Transverse colon (tissue), 4 donors: ENCODE measurements around the gene DPYD.

Experiments used
- EP300 ChIP-seq: sonication (generic); formaldehyde crosslinking; IDR thresholded peaks from one replicate; pipeline ENCODE4 v1.6.1; 2017; ENCODE audit warnings: antibody characterized with exemption, low read depth
- POLR2AphosphoS5 ChIP-seq, 3 donors: sonication (generic); formaldehyde crosslinking; IDR thresholded peaks; one replicate each; pipeline ENCODE4 v1.6.1; 2016; ENCODE audit warnings: antibody characterized with exemption in 3 of 3
- TF ChIP-seq, protein P1 (sequence below), 5 experiments: fragments of 200-600 bp in 3 of 5; fragments of 450-650 bp in 2 of 5; sonication (generic) in 3 of 5; IDR thresholded peaks; 1 replicate in 2 of 5; 2 replicates in 3 of 5; pipeline ENCODE4 v1.5.1; 2016 to 2017; ENCODE audit warnings: antibody characterized with exemption in 5 of 5, inconsistent platforms in 3 of 5, mild to moderate bottlenecking in 2 of 5, moderate library complexity in 1 of 5

- TF ChIP-seq EP300 = no peak
- TF ChIP-seq, protein P1, sequence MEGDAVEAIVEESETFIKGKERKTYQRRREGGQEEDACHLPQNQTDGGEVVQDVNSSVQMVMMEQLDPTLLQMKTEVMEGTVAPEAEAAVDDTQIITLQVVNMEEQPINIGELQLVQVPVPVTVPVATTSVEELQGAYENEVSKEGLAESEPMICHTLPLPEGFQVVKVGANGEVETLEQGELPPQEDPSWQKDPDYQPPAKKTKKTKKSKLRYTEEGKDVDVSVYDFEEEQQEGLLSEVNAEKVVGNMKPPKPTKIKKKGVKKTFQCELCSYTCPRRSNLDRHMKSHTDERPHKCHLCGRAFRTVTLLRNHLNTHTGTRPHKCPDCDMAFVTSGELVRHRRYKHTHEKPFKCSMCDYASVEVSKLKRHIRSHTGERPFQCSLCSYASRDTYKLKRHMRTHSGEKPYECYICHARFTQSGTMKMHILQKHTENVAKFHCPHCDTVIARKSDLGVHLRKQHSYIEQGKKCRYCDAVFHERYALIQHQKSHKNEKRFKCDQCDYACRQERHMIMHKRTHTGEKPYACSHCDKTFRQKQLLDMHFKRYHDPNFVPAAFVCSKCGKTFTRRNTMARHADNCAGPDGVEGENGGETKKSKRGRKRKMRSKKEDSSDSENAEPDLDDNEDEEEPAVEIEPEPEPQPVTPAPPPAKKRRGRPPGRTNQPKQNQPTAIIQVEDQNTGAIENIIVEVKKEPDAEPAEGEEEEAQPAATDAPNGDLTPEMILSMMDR (IDR thresholded peaks at IDR 0.05) = no peak
- no peak for TF ChIP-seq POLR2AphosphoS5 (IDR thresholded peaks at IDR 0.05)
Measured at GRCh38 chr1:97073169-97073568, 847.7 kb downstream of the DPYD start.
